Subcutaneous adipose tissue (tissue), 4 donors: ENCODE results near the gene DLST. TPM values are rescaled to one million over a fixed set of nuclear protein-coding genes. Genes with fewer than 3 reads are reported as not detected.

ENCODE experiments used
- CTCF ChIP-seq: fragments of 450-650 bp; IDR thresholded peaks from one replicate; pipeline ENCODE4 v1.5.1; 2016; ENCODE audit warnings: low read depth, mild to moderate bottlenecking, control low read depth, antibody characterized with exemption, moderate library complexity
- total RNA-seq, 4 donors: library from RNA; depleted of rRNA; stranded (reverse); fragments of >200 nt; gene quantifications; one replicate each; pipeline ENCODE4 v1.1.0, GENCODE V29; 2016

DLST gene
- total RNA-seq, 4 donors from 2014 or later = 91.8 to 152 (median 109) TPM

GRCh38 chr14:74907744-74908143 lies 26.0 kb downstream of the DLST start:
- TF ChIP-seq CTCF = no peak

GRCh38 chr14:74908861-74909341 lies 27.2 kb downstream of the DLST start:
- TF ChIP-seq CTCF = no peak

GRCh38 chr14:74909501-74909900 lies 27.8 kb downstream of the DLST start:
- TF ChIP-seq CTCF = no peak

GRCh38 chr14:74909911-74910310 lies 28.2 kb downstream of the DLST start:
- no peak for TF ChIP-seq CTCF

- no peak for TF ChIP-seq CTCF
Observed at GRCh38 chr14:74910556-74910955, 28.8 kb downstream of the DLST start.

GRCh38 chr14:74911221-74911620 lies 29.5 kb downstream of the DLST start:
- no peak for TF ChIP-seq CTCF

GRCh38 chr14:74911704-74912103 lies 30.0 kb downstream of the DLST start:
- TF ChIP-seq CTCF = no peak
